ENCODE measurements around the gene HEXB. TPM values are rescaled to one million over a fixed set of nuclear protein-coding genes. Genes with fewer than 3 reads are reported as not detected.
"Not testable (repeated sequence)": the region's sequence is repeated elsewhere in the genome, so short reads cannot be mapped to it uniquely, and the experiment has no call there.

The HEXB gene
- total RNA-seq, 4 donors from 2014 or later, result 143 to 235 (median 168) TPM

DNA sequence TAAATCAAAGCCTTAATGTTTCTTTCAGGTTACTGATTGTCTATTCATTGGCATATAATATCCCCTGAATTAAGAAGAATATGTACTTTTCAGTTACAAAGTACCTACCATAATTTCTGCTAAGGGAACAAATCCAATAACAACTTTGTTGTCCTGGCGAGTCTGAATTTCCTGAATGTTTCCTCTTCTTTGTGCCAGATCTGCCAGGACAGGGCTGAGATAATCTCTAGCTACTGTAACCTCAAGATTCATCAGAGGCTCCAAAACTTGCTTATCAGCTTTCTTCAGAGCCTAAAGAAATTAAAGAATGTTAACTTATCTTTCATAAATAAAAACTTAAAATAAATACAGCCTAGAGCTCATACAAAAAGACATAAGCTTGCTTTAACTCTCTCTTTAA is 37.2 kb downstream of the HEXB start:
- intact Hi-C loops (cut with DNase I; ENCODE audit: low total_unique reads) (no loop called here), in situ Hi-C loops (cut with MboI; ENCODE audit: low pct_ligation_motif_present in 1 of 4, low pct_unique_long_range_greater_than_20kb in 1 of 4, low sequenced_read_pairs in 3 of 4) (no loop called here)
- 22 to 47% methylated on average over 1 of the region's 1 CpG for WGBS, 2 donors (ENCODE audit: low coverage in 1 of 2)
- no peaks in the 10 kb centered on the region for H3K27me3 ChIP-seq
- no peaks in the 10 kb centered on the region for H3K4me1 ChIP-seq
- H3K4me3 ChIP-seq, result no peak overlapping the region
- no peaks in the 10 kb centered on the region for H3K9me3 ChIP-seq
- DNase-seq, result no peak
- TF ChIP-seq POLR2AphosphoS5 (IDR thresholded peaks at IDR 0.05), result no peak
- TF ChIP-seq, protein P1, sequence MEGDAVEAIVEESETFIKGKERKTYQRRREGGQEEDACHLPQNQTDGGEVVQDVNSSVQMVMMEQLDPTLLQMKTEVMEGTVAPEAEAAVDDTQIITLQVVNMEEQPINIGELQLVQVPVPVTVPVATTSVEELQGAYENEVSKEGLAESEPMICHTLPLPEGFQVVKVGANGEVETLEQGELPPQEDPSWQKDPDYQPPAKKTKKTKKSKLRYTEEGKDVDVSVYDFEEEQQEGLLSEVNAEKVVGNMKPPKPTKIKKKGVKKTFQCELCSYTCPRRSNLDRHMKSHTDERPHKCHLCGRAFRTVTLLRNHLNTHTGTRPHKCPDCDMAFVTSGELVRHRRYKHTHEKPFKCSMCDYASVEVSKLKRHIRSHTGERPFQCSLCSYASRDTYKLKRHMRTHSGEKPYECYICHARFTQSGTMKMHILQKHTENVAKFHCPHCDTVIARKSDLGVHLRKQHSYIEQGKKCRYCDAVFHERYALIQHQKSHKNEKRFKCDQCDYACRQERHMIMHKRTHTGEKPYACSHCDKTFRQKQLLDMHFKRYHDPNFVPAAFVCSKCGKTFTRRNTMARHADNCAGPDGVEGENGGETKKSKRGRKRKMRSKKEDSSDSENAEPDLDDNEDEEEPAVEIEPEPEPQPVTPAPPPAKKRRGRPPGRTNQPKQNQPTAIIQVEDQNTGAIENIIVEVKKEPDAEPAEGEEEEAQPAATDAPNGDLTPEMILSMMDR (IDR thresholded peaks at IDR 0.05), result no peak
- TF ChIP-seq POLR2A (IDR thresholded peaks at IDR 0.05), result no peak
- no peak for TF ChIP-seq EP300 (IDR thresholded peaks at IDR 0.05; ENCODE audit: low read depth)
- H3K27ac ChIP-seq, result no peak overlapping the region
- H3K36me3 ChIP-seq, result peaks cover 0 to 84% (median 29%) of the 10 kb centered on the region in 4 donors

DNA sequence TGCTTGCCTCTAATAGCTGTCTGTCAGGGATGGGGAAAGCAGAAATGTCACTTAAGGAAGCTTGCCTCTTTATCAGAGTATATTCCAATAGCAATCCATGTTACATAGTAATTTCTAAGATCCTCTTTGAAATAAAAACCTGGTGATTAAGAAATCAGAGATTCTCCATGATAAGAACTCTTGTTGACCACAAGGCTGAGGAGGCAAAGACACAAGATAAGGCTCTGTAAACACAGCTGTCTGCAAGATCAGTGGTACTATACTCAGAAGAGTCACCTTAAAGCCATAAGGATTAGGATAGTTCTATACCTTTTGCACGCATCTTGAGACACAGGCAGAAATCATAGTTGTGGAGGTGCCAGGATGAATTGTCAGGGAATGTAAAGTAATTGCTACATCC is 40.3 kb downstream of the HEXB start:
- H3K4me1 ChIP-seq, result no peaks in the 10 kb centered on the region
- no peak for DNase-seq
- TF ChIP-seq, protein P1 (IDR thresholded peaks at IDR 0.05), result no peak
- no peak for TF ChIP-seq POLR2AphosphoS5 (IDR thresholded peaks at IDR 0.05)
- no peak for TF ChIP-seq EP300 (IDR thresholded peaks at IDR 0.05; ENCODE audit: low read depth)
- H3K27ac ChIP-seq, result no peak overlapping the region
- whole genome bisulfite sequencing, 2 donors (ENCODE audit: low coverage in 1 of 2), result 86 to 97% methylated on average over 1 of the region's 1 CpG
- intact Hi-C loops (cut with DNase I; ENCODE audit: low total_unique reads) (no loop called here), in situ Hi-C loops (cut with MboI; ENCODE audit: low pct_ligation_motif_present in 1 of 4, low pct_unique_long_range_greater_than_20kb in 1 of 4, low sequenced_read_pairs in 3 of 4) (no loop called here)
- no peaks in the 10 kb centered on the region for H3K27me3 ChIP-seq
- H3K36me3 ChIP-seq, result peaks cover 0 to 75% (median 24%) of the 10 kb centered on the region in 4 donors
- H3K4me3 ChIP-seq, result no peak overlapping the region
- no peaks in the 10 kb centered on the region for H3K9me3 ChIP-seq

DNA sequence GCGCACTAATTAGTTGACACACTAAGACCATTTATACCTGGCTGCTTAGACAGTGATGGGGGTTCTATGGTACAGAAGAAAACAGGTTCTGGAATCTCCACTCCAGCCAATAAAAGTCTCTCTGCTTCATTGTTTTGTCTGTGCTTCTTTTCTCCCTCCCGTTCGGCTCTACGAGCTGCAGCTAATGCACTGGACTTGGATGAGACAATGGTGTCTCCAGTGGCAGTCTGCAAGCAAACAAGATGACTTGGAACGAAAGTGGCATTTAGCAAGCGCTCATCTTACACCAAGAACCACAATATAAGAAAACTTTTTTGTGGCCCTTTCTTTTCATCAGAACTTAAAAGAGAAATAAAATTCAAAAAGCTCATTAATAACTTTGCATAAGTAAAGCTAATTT is 51.7 kb downstream of the HEXB start:
- TF ChIP-seq EP300 (IDR thresholded peaks at IDR 0.05; ENCODE audit: low read depth), result no peak
- peaks cover 0 to 77% (median 27%) of the 10 kb centered on the region in 4 donors for H3K36me3 ChIP-seq
- in situ Hi-C loops (cut with MboI; ENCODE audit: low pct_ligation_motif_present in 1 of 4, low pct_unique_long_range_greater_than_20kb in 1 of 4, low sequenced_read_pairs in 3 of 4) (no loop called here), intact Hi-C loops (cut with DNase I; ENCODE audit: low total_unique reads) (no loop called here)
- no peak overlapping the region for H3K4me3 ChIP-seq
- WGBS, 2 donors (ENCODE audit: low coverage in 1 of 2), result 89 to 94% methylated on average over 6 of the region's 6 CpGs
- H3K4me1 ChIP-seq, result no peaks in the 10 kb centered on the region
- H3K27me3 ChIP-seq, result no peaks in the 10 kb centered on the region
- no peaks in the 10 kb centered on the region for H3K9me3 ChIP-seq
- DNase-seq, result no peak
- no peak overlapping the region for H3K27ac ChIP-seq

DNA sequence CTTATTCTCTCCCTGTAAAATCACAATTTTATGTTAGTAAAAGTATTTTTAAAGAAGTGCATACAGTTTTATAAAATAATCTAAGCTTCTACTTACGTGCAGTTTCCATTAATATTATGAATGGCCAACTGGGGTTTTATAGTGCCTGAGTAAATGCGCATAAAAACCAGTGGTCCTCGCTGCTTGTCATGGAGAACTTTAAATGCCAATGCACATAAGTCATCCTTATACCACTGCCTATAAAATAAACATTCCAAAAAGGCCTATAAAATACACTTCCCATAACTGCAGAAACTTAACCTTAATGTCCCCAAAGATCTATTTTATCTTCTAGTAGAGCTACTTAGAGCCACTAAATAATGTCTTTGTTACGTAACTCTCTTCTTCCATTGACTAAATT is 53.4 kb downstream of the HEXB start:
- Histone ChIP-seq H3K27me3 (no peaks in the 10 kb centered on the region), H3K9me3 (no peaks in the 10 kb centered on the region), H3K36me3 (peaks cover 0 to 72% (median 25%) of the 10 kb centered on the region in 4 donors), H3K27ac (no peak overlapping the region), H3K4me1 (no peaks in the 10 kb centered on the region), H3K4me3 (no peak overlapping the region)
- TF ChIP-seq EP300 (IDR thresholded peaks at IDR 0.05; ENCODE audit: low read depth) (no peak), POLR2AphosphoS5 (IDR thresholded peaks at IDR 0.05) (no peak), POLR2A (IDR thresholded peaks at IDR 0.05) (no peak)
- TF ChIP-seq, protein P1 (IDR thresholded peaks at IDR 0.05), result no peak
- intact Hi-C loops (cut with DNase I; ENCODE audit: low total_unique reads), result no loop called here
- in situ Hi-C loops (cut with MboI; ENCODE audit: low pct_ligation_motif_present in 1 of 4, low pct_unique_long_range_greater_than_20kb in 1 of 4, low sequenced_read_pairs in 3 of 4), result no loop called here
- 96 to 98% methylated on average over 4 of the region's 4 CpGs for WGBS, 2 donors (ENCODE audit: low coverage in 1 of 2)
- no peak for DNase-seq

DNA sequence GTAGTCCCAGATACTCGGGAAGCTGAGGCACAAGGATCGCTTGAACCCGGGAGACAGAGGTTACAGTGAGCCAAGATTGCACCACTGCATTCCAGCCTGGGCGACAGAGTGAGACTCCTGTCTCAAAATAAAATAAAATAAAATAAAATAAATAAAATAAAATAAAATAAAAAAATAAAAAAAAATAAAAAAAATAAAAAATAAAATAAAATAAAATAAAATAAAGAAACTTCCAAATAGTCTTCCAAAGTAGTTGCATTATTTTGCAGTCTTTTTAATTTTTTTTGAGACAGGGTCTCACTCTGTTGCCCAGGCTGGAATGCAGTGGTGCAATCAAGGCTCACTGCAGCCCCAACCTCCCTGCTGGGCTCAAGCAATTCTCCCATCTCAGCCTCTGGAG is 63.7 kb downstream of the HEXB start:
- in situ Hi-C loops (cut with MboI; ENCODE audit: low pct_ligation_motif_present in 1 of 4, low pct_unique_long_range_greater_than_20kb in 1 of 4, low sequenced_read_pairs in 3 of 4); H3K27me3 ChIP-seq; H3K4me1 ChIP-seq; H3K4me3 ChIP-seq; H3K9me3 ChIP-seq; intact Hi-C loops (cut with DNase I; ENCODE audit: low total_unique reads); H3K27ac ChIP-seq; DNase-seq: not testable (repeated sequence)
- peaks cover 0 to 57% (median 22%) of the 10 kb centered on the region in 4 donors for H3K36me3 ChIP-seq
- WGBS, 2 donors (ENCODE audit: low coverage in 1 of 2), result 94 to 96% methylated on average over 4 of the region's 4 CpGs

Data from transverse colon (tissue), 4 donors.